Endodermal cell (in vitro differentiated cells): ENCODE data around the gene ARMH3. TPM values are rescaled to one million over a fixed set of nuclear protein-coding genes. Genes with fewer than 3 reads are reported as not detected.

Source experiments
- DNase-seq: peaks from one replicate; pipeline ENCODE4 v3.0.0-alpha.2; 2017
- H3K27ac ChIP-seq: 2 replicates; pipeline ENCODE4 v1.5.1; 2013; ENCODE audit warnings: mild to moderate bottlenecking, low read depth, low read length, moderate library complexity
- H3K27me3 ChIP-seq: 2 replicates; pipeline ENCODE4 v1.6.1; 2013; ENCODE audit warnings: mild to moderate bottlenecking, low read length, moderate library complexity; ENCODE audit not compliant: insufficient read depth, control insufficient read depth, poor library complexity, severe bottlenecking
- H3K36me3 ChIP-seq: 2 replicates; pipeline ENCODE4 v1.7.0; 2013; ENCODE audit warnings: mild to moderate bottlenecking, low read length, moderate library complexity; ENCODE audit not compliant: control insufficient read depth, insufficient read depth
- H3K4me1 ChIP-seq: one replicate; pipeline ENCODE4 v1.7.0; 2013; ENCODE audit warnings: low read length; ENCODE audit not compliant: control insufficient read depth, insufficient read depth
- H3K4me3 ChIP-seq: 2 replicates; pipeline ENCODE4 v1.5.1; 2013; ENCODE audit warnings: mild to moderate bottlenecking, low read length, moderate library complexity
- H3K9ac ChIP-seq: 2 replicates; pipeline ENCODE4 v1.6.1; 2013; ENCODE audit warnings: mild to moderate bottlenecking, low read length, moderate library complexity; ENCODE audit not compliant: poor library complexity, severe bottlenecking; ENCODE audit errors: extremely low read depth
- H3K9me3 ChIP-seq: 2 replicates; pipeline ENCODE4 v1.6.1; 2013; ENCODE audit warnings: mild to moderate bottlenecking, low read length, moderate library complexity; ENCODE audit not compliant: control insufficient read depth
- H3K27ac Mint-ChIP-seq: 2 replicates; pipeline ENCODE4 v1.8.0; 2020; ENCODE audit warnings: mixed read lengths
- H3K27me3 Mint-ChIP-seq: 2 replicates; pipeline ENCODE4 v1.8.0; 2021; ENCODE audit warnings: mild to moderate bottlenecking, mixed read lengths; ENCODE audit not compliant: insufficient read depth
- H3K36me3 Mint-ChIP-seq: 2 replicates; pipeline ENCODE4 v1.8.0; 2020; ENCODE audit warnings: low read depth, mixed read lengths
- H3K4me1 Mint-ChIP-seq: 2 replicates; pipeline ENCODE4 v1.8.0; 2020; ENCODE audit warnings: mixed read lengths
- H3K4me3 Mint-ChIP-seq: 2 replicates; pipeline ENCODE4 v1.8.0; 2020; ENCODE audit warnings: mild to moderate bottlenecking, moderate library complexity, mixed read lengths
- H3K9me3 Mint-ChIP-seq: 2 replicates; pipeline ENCODE4 v1.8.0; 2020; ENCODE audit warnings: mild to moderate bottlenecking, mixed read lengths
- CTCF ChIP-seq: fragments of 200-600 bp; sonication (generic); conservative IDR thresholded peaks from 2 replicates; pipeline ENCODE4 v1.5.0; 2021; ENCODE audit warnings: antibody characterized with exemption, mild to moderate bottlenecking
- WGBS, 2 experiments: methylation state at CpG; one replicate each; pipeline versions ENCODE4 v1.1.5 to v1.1.7; 2013; ENCODE audit warnings: missing lambda C conversion rate in 2 of 2, mixed read lengths in 1 of 2; ENCODE audit not compliant: insufficient coverage in 1 of 2, insufficient read length in 1 of 2; 5-methylcytosine and 5-hydroxymethylcytosine counted together
- total RNA-seq, 2 donors: library from RNA; stranded (reverse); fragmentation: NEBNext Ultra II Directional in 1 of 2; extraction: Animal tissue kit (Norgen Biotek cat#: 25700) in 1 of 2; gene quantifications; 2 replicates in 1 of 2; 3 replicates in 1 of 2; pipeline ENCODE4 v1.2.1, GENCODE V29; 2021

ARMH3 gene
- total RNA-seq, 2 donors from 2014 or later = 18.0 to 19.7 TPM

- no peaks in the 10 kb centered on the region for H3K9me3 Mint-ChIP-seq
- no peaks in the 10 kb centered on the region for H3K36me3 ChIP-seq
- peaks cover 35% of the 10 kb centered on the region for H3K4me1 Mint-ChIP-seq
- H3K4me3 ChIP-seq = no peak overlapping the region
- no peak for DNase-seq
- no peak overlapping the region for H3K9ac ChIP-seq
- no peaks in the 10 kb centered on the region for H3K4me1 ChIP-seq
- no peak for TF ChIP-seq CTCF
- H3K9me3 ChIP-seq = no peaks in the 10 kb centered on the region
- peaks cover 21% of the 10 kb centered on the region for H3K27me3 ChIP-seq
- no peak overlapping the region for H3K27ac ChIP-seq
- WGBS, 2 experiments = 93% methylated on average over 3 of the region's 3 CpGs; no CpG with 5 or more reads in 1 of the 2 experiments
- H3K27me3 Mint-ChIP-seq = peaks cover 31% of the 10 kb centered on the region
- no peak overlapping the region for H3K27ac Mint-ChIP-seq
- H3K36me3 Mint-ChIP-seq = peaks cover 11% of the 10 kb centered on the region
- H3K4me3 Mint-ChIP-seq = no peak overlapping the region
Measured at GRCh38 chr10:101845893-101846292, 210.1 kb downstream of the ARMH3 start.

GRCh38 chr10:101843032-101844021 is 212.6 kb downstream of the ARMH3 start, which contains the start of gene KCNIP2:
Gene KCNIP2, minus strand, starts transcription at chr10:101843800. Its CDS starts 232 bp downstream, at chr10:101843568.
- Mint-ChIP-seq H3K9me3 (no peaks in the 10 kb centered on the region), H3K27ac (peak within 1 kb of the TSS; percentile 56), H3K27me3 (peaks cover 42% of the 10 kb centered on the region), H3K36me3 (peaks cover 11% of the 10 kb centered on the region), H3K4me3 (peak within 1 kb of the TSS; percentile 53), H3K4me1 (peaks cover 33% of the 10 kb centered on the region)
- no peaks in the 10 kb centered on the region for H3K36me3 ChIP-seq
- peak within 1 kb of the TSS; percentile 62 for H3K4me3 ChIP-seq
- TF ChIP-seq CTCF = peak; percentile 97
- DNase-seq = peak; percentile 94
- H3K27me3 ChIP-seq = peaks cover 21% of the 10 kb centered on the region
- 16 to 23% methylated on average over 9 to 52 of the region's 60 CpGs for WGBS, 2 experiments
- no peaks in the 10 kb centered on the region for H3K4me1 ChIP-seq
- no peaks in the 10 kb centered on the region for H3K9me3 ChIP-seq
- no peak within 1 kb of the TSS for H3K9ac ChIP-seq
- H3K27ac ChIP-seq = no peak within 1 kb of the TSS

GRCh38 chr10:101841826-101842225 is 214.1 kb downstream of the ARMH3 start:
- no peaks in the 10 kb centered on the region for H3K4me1 ChIP-seq
- no peak overlapping the region for H3K27ac ChIP-seq
- H3K4me3 Mint-ChIP-seq = no peak overlapping the region
- H3K27me3 Mint-ChIP-seq = peaks cover 42% of the 10 kb centered on the region
- H3K4me1 Mint-ChIP-seq = peaks cover 21% of the 10 kb centered on the region
- H3K9me3 ChIP-seq = no peaks in the 10 kb centered on the region
- TF ChIP-seq CTCF = no peak
- H3K27ac Mint-ChIP-seq = no peak overlapping the region
- H3K4me3 ChIP-seq = no peak overlapping the region
- no peaks in the 10 kb centered on the region for H3K9me3 Mint-ChIP-seq
- DNase-seq = no peak
- H3K36me3 ChIP-seq = no peaks in the 10 kb centered on the region
- no peak overlapping the region for H3K9ac ChIP-seq
- peaks cover 8% of the 10 kb centered on the region for H3K36me3 Mint-ChIP-seq
- H3K27me3 ChIP-seq = peaks cover 21% of the 10 kb centered on the region
